Measurements from ENCODE around the gene TRIM39. TPM values are rescaled to one million over a fixed set of nuclear protein-coding genes. Genes with fewer than 3 reads are reported as not detected.

Gene TRIM39
- total RNA-seq, 6 donors from 2014 or later: 12.2 to 23.3 (median 16.2) TPM

GRCh38 chr6:30295837-30296236 lies 30.9 kb upstream of the TRIM39 start:
- Histone ChIP-seq H3K27ac (no peak overlapping the region), H3K4me1 (no peaks in the 10 kb centered on the region), H3K36me3 (peaks cover 2 to 48% (median 23%) of the 10 kb centered on the region in 4 donors), H3K9me3 (no peaks in the 10 kb centered on the region), H3K4me3 (no peak overlapping the region), H3K27me3 (no peaks in the 10 kb centered on the region)
- 83 to 93% methylated on average over 2 of the region's 2 CpGs for WGBS, 2 donors
- TF ChIP-seq POLR2AphosphoS5 (IDR thresholded peaks at IDR 0.05) (no peak), EP300 (IDR thresholded peaks at IDR 0.05) (no peak), POLR2A (IDR thresholded peaks at IDR 0.05) (no peak)
- TF ChIP-seq, protein P1, sequence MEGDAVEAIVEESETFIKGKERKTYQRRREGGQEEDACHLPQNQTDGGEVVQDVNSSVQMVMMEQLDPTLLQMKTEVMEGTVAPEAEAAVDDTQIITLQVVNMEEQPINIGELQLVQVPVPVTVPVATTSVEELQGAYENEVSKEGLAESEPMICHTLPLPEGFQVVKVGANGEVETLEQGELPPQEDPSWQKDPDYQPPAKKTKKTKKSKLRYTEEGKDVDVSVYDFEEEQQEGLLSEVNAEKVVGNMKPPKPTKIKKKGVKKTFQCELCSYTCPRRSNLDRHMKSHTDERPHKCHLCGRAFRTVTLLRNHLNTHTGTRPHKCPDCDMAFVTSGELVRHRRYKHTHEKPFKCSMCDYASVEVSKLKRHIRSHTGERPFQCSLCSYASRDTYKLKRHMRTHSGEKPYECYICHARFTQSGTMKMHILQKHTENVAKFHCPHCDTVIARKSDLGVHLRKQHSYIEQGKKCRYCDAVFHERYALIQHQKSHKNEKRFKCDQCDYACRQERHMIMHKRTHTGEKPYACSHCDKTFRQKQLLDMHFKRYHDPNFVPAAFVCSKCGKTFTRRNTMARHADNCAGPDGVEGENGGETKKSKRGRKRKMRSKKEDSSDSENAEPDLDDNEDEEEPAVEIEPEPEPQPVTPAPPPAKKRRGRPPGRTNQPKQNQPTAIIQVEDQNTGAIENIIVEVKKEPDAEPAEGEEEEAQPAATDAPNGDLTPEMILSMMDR (IDR thresholded peaks at IDR 0.05): no peak
- DNase-seq: no peak
- ATAC-seq (ENCODE audit: low FRiP score in 2 of 2): no peak

GRCh38 chr6:30304002-30304401 lies 22.7 kb upstream of the TRIM39 start:
- WGBS, 2 donors: 95 to 96% methylated on average over 2 of the region's 2 CpGs
- Histone ChIP-seq H3K9me3 (no peaks in the 10 kb centered on the region), H3K4me1 (no peaks in the 10 kb centered on the region), H3K27ac (no peak overlapping the region), H3K4me3 (no peak overlapping the region), H3K27me3 (no peaks in the 10 kb centered on the region), H3K36me3 (peaks cover 0 to 14% (median 6%) of the 10 kb centered on the region in 4 donors)
- TF ChIP-seq POLR2AphosphoS5 (IDR thresholded peaks at IDR 0.05) (no peak), POLR2A (IDR thresholded peaks at IDR 0.05) (no peak), EP300 (IDR thresholded peaks at IDR 0.05) (no peak)
- TF ChIP-seq, protein P1 (IDR thresholded peaks at IDR 0.05): no peak
- no peak for ATAC-seq (ENCODE audit: low FRiP score in 2 of 2)
- DNase-seq: no peak

DNA sequence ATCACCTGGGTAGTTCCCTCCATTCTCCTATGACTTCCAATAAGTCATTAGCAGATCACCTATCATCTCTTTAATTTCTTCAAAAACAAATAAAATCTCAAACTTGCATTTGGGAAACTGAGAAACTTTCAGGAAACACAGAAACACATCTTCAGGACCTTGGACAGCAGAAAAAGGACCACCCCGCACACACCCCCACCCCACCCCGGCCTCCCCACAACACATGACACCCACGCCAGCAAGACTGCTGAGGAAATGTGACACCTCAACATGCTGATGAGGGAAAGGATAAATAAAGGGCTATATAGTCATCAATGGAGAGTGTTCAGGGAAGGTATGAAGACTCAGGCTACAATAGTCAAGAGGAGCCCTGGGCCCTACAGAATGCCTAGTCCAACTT lies 15.6 kb upstream of the TRIM39 start:
- peaks cover 0 to 9% (median 0%) of the 10 kb centered on the region in 4 donors for H3K4me1 ChIP-seq
- H3K27me3 ChIP-seq: no peaks in the 10 kb centered on the region
- no peak overlapping the region for H3K4me3 ChIP-seq
- no peaks in the 10 kb centered on the region for H3K9me3 ChIP-seq
- DNase-seq (no peak), ATAC-seq (ENCODE audit: low FRiP score in 2 of 2) (no peak)
- WGBS, 2 donors: 95 to 96% methylated on average over 3 of the region's 3 CpGs
- H3K27ac ChIP-seq: no peak overlapping the region
- TF ChIP-seq POLR2A (IDR thresholded peaks at IDR 0.05) (no peak), EP300 (IDR thresholded peaks at IDR 0.05) (no peak), POLR2AphosphoS5 (IDR thresholded peaks at IDR 0.05) (no peak)
- TF ChIP-seq, protein P1 (IDR thresholded peaks at IDR 0.05): no peak
- H3K36me3 ChIP-seq: peaks cover 0 to 28% (median 13%) of the 10 kb centered on the region in 4 donors

- no peak overlapping the region for H3K27ac ChIP-seq
- peaks cover 0 to 34% (median 14%) of the 10 kb centered on the region in 4 donors for H3K36me3 ChIP-seq
Observed at GRCh38 chr6:30311671-30312070, 15.1 kb upstream of the TRIM39 start.

More at GRCh38 chr6:30311671-30312070, 15.1 kb upstream of the TRIM39 start:
- DNase-seq: no peak
- Histone ChIP-seq H3K4me3 (no peak overlapping the region), H3K27me3 (no peaks in the 10 kb centered on the region), H3K9me3 (no peaks in the 10 kb centered on the region), H3K4me1 (peaks cover 0 to 9% (median 0%) of the 10 kb centered on the region in 4 donors)
- no peak for ATAC-seq (ENCODE audit: low FRiP score in 2 of 2)
- WGBS, 2 donors: 58 to 79% methylated on average over 1 of the region's 1 CpG
- TF ChIP-seq POLR2A (IDR thresholded peaks at IDR 0.05) (no peak), POLR2AphosphoS5 (IDR thresholded peaks at IDR 0.05) (no peak), EP300 (IDR thresholded peaks at IDR 0.05) (no peak)
- TF ChIP-seq, protein P1 (IDR thresholded peaks at IDR 0.05): no peak
